Left ventricle myocardium superior (tissue), 1 donor: ENCODE data around the gene MED26. TPM values are rescaled to one million over a fixed set of nuclear protein-coding genes. Genes with fewer than 3 reads are reported as not detected.
"Not testable (repeated sequence)": the region's sequence is repeated elsewhere in the genome, so short reads cannot be mapped to it uniquely, and the experiment has no call there.

Source experiments
- ATAC-seq: fragments of 200-7000 bp; cut with Tn5 transposase; one replicate; pipeline ENCODE4 v1.9.1; 2020; ENCODE audit warnings: mild to moderate bottlenecking, moderate library complexity
- DNase-seq: peaks from one replicate; pipeline ENCODE4 v3.0.0-alpha.2; 2020
- intact Hi-C: fragments of 100-400 bp; cut with micrococcal nuclease; formaldehyde crosslinking; loops from one replicate; pipeline ENCODE4 v1.11.0; 2022
- long read RNA-seq: library from polyadenylated mRNA; unstranded; transcript quantifications from one replicate; pipeline ENCODE4 v2.0.0, GENCODE V29; 2021
- total RNA-seq: library from RNA; stranded (reverse); fragmentation: NEBNext Ultra II Directional; extraction: Animal tissue kit (Norgen Biotek cat#: 25700); gene quantifications from one replicate; pipeline ENCODE4 v1.2.1, GENCODE V29; 2021
- donor health status: DM: no; HTN: yes; CAD: no; lungs with severe emphysema.

MED26 gene
- 4.9 TPM for total RNA-seq
- long read RNA-seq, transcript MED26-202 (1 exons, 3,871 nt): major isoform, 10 of 13 reads
- long read RNA-seq, partial matches to known transcripts: 0 of 13 reads
- long read RNA-seq, other reads (novel, unspliced or antisense): 0 of 13 reads

GRCh38 chr19:16628183-16628983 lies at the start of gene MED26:
MED26 (minus strand) TSS chr19:16628204; CDS start chr19:16627943, 261 bp downstream.
- intact Hi-C loops: no loop called here
- peak; percentile 98 for DNase-seq
- ATAC-seq: peak; percentile 92

- intact Hi-C loops: no loop called here
- no peak for ATAC-seq
- no peak for DNase-seq
Observed at GRCh38 chr19:16677055-16677454, 49.1 kb upstream of the MED26 start.

GRCh38 chr19:16676101-16676798 lies 48.2 kb upstream of the MED26 start:
- DNase-seq: no peak
- no peak for ATAC-seq
- intact Hi-C loops: no loop called here

- DNase-seq, ATAC-seq, intact Hi-C loops: not testable (repeated sequence)
Observed at GRCh38 chr19:16673839-16674238, 45.8 kb upstream of the MED26 start.

GRCh38 chr19:16673231-16673630 lies 45.2 kb upstream of the MED26 start:
- intact Hi-C loops: no loop called here
- DNase-seq (no peak), ATAC-seq (no peak)

- DNase-seq: peak; percentile 65
- intact Hi-C loops: no loop called here
- peak; percentile 95 for ATAC-seq
Observed at GRCh38 chr19:16671652-16672274, 43.8 kb upstream of the MED26 start.

GRCh38 chr19:16670291-16670690 lies 42.3 kb upstream of the MED26 start:
- no peak for ATAC-seq
- intact Hi-C loops: no loop called here
- no peak for DNase-seq

GRCh38 chr19:16668702-16669101 lies 40.7 kb upstream of the MED26 start:
- ATAC-seq, DNase-seq, intact Hi-C loops: not testable (repeated sequence)

GRCh38 chr19:16668176-16668575 lies 40.2 kb upstream of the MED26 start:
- no peak for ATAC-seq
- intact Hi-C loops: no loop called here
- DNase-seq: no peak

GRCh38 chr19:16661480-16662034 lies 33.6 kb upstream of the MED26 start:
- ATAC-seq (peak; percentile 28), DNase-seq (peak; percentile 76)
- intact Hi-C loops: no loop called here

- intact Hi-C loops: no loop called here
- ATAC-seq (peak; percentile 70), DNase-seq (peak; percentile 80)
Observed at GRCh38 chr19:16660763-16661479, 32.9 kb upstream of the MED26 start, which contains the start of gene TMEM38A. TMEM38A (plus strand) TSS chr19:16661139; CDS start chr19:16661218, 79 bp downstream.

- intact Hi-C loops: no loop called here
- ATAC-seq (peak; percentile 96), DNase-seq (peak; percentile 99)
Observed at GRCh38 chr19:16659832-16660708, 32.1 kb upstream of the MED26 start, which contains the start of gene SMIM7. SMIM7 (minus strand) TSS chr19:16660144; CDS start chr19:16660110, 34 bp downstream.

- no peak for DNase-seq
- intact Hi-C loops: no loop called here
Observed at GRCh38 chr19:16659464-16659831, 31.4 kb upstream of the MED26 start.

GRCh38 chr19:16657384-16657783 lies 29.4 kb upstream of the MED26 start:
- DNase-seq (no peak), ATAC-seq (no peak)
- intact Hi-C loops: no loop called here

More at GRCh38 chr19:16659464-16659831, 31.4 kb upstream of the MED26 start:
- ATAC-seq: no peak

GRCh38 chr19:16655727-16656126 lies 27.7 kb upstream of the MED26 start:
- intact Hi-C loops: no loop called here
- DNase-seq (no peak), ATAC-seq (no peak)

GRCh38 chr19:16654627-16655026 lies 26.6 kb upstream of the MED26 start:
- no peak for ATAC-seq
- intact Hi-C loops: no loop called here

GRCh38 chr19:16654140-16654539 lies 26.1 kb upstream of the MED26 start:
- intact Hi-C loops: no loop called here
- DNase-seq (no peak), ATAC-seq (no peak)

More at GRCh38 chr19:16654627-16655026, 26.6 kb upstream of the MED26 start:
- no peak for DNase-seq

GRCh38 chr19:16652854-16653253 lies 24.9 kb upstream of the MED26 start:
- ATAC-seq (no peak), DNase-seq (no peak)
- intact Hi-C loops: no loop called here
